GM21737 (cell line): ENCODE results near the gene COASY.
A peak's percentile ranks its signal among the peaks of the same experiment; 100 is the strongest.

Experiments used
- ATAC-seq: cut with Tn5 transposase; IDR thresholded peaks from one replicate; pipeline ENCODE4 v1.9.1; 2021; ENCODE audit warnings: mild to moderate bottlenecking, moderate library complexity; ENCODE audit not compliant: unreplicated experiment

The COASY gene

GRCh38 chr17:42571435-42572225 is 9.7 kb downstream of the COASY start:
- ATAC-seq, result no peak

- ATAC-seq, result no peak
These were observed 11.1 kb downstream of the COASY start for GRCh38 chr17:42573095-42573494.

- ATAC-seq, result no peak
These were observed 12.5 kb downstream of the COASY start for GRCh38 chr17:42574463-42574862.

- ATAC-seq, result no peak
These were observed 15.2 kb downstream of the COASY start for GRCh38 chr17:42577140-42577531.

GRCh38 chr17:42577532-42578281 is 15.8 kb downstream of the COASY start, which contains the start of gene PSMC3IP:
PSMC3IP (minus strand) TSS chr17:42577729; CDS start chr17:42577686, 43 bp downstream.
- peak; percentile 59 for ATAC-seq

- peak; percentile 59 for ATAC-seq
These were observed 16.4 kb downstream of the COASY start for GRCh38 chr17:42578282-42578869.

- no peak for ATAC-seq
These were observed 18.0 kb downstream of the COASY start for GRCh38 chr17:42579794-42580551.

GRCh38 chr17:42581744-42582270 is 19.9 kb downstream of the COASY start:
- no peak for ATAC-seq

- ATAC-seq, result no peak
These were observed 22.9 kb downstream of the COASY start for GRCh38 chr17:42584880-42585279.

GRCh38 chr17:42585353-42585752 is 23.4 kb downstream of the COASY start:
- no peak for ATAC-seq

GRCh38 chr17:42586514-42587230 is 24.7 kb downstream of the COASY start:
- peak; percentile 55 for ATAC-seq

GRCh38 chr17:42590886-42591285 is 28.9 kb downstream of the COASY start:
- no peak for ATAC-seq

- no peak for ATAC-seq
These were observed 29.5 kb downstream of the COASY start for GRCh38 chr17:42591411-42591810.

GRCh38 chr17:42596386-42596785 is 34.4 kb downstream of the COASY start:
- no peak for ATAC-seq

GRCh38 chr17:42598905-42599304 is 37.0 kb downstream of the COASY start:
- ATAC-seq, result no peak

GRCh38 chr17:42603318-42603717 is 41.4 kb downstream of the COASY start:
- ATAC-seq, result no peak

GRCh38 chr17:42607769-42608168 is 45.8 kb downstream of the COASY start:
- ATAC-seq, result no peak

GRCh38 chr17:42608305-42609181 is 46.6 kb downstream of the COASY start:
- peak; percentile 34 for ATAC-seq

- peak; percentile 74 for ATAC-seq
These were observed 47.4 kb downstream of the COASY start, which contains the start of the genes RETREG3 and TUBG1 for GRCh38 chr17:42609182-42609813. RETREG3 (minus strand) TSS chr17:42609374; CDS start chr17:42609324, 50 bp downstream. TUBG1 (plus strand) TSS chr17:42609683; CDS start chr17:42609738, 55 bp downstream.
